CD8-positive, alpha-beta memory T cell (primary cell): Measurements from ENCODE around the gene UBALD2. TPM values are rescaled to one million over a fixed set of nuclear protein-coding genes. Genes with fewer than 3 reads are reported as not detected.
A peak's percentile ranks its signal among the peaks of the same experiment; 100 is the strongest.

Source experiments
- CTCF ChIA-PET: fragments of 350-600 bp; sonication (Branson Sonifier 250); formaldehyde crosslinking; loops from one replicate; lab custom pipeline; 2021; ENCODE audit warnings: antibody characterized with exemption; lab: Charles Lee
- POLR2A ChIA-PET: fragments of 350-600 bp; sonication (Branson Sonifier 250); formaldehyde crosslinking; loops from one replicate; lab custom pipeline; 2021; ENCODE audit warnings: antibody characterized with exemption; lab: Charles Lee
- DNase-seq, 5 donors: peaks; one replicate each; pipeline versions ENCODE4 v3.0.0 to v3.0.0-alpha.2; 2020 to 2022; ENCODE audit warnings: mixed read lengths in 1 of 5
- H3K27ac ChIP-seq: one replicate; pipeline ENCODE4 v1.7.0; 2013; ENCODE audit warnings: low read depth, mild to moderate bottlenecking, low read length, moderate library complexity
- H3K27me3 ChIP-seq: 2 replicates; pipeline ENCODE4 v1.7.0; 2013; ENCODE audit warnings: low read length, mild to moderate bottlenecking; ENCODE audit not compliant: insufficient read depth, poor library complexity, severe bottlenecking
- H3K36me3 ChIP-seq: 2 replicates; pipeline ENCODE4 v1.7.0; 2013; ENCODE audit warnings: mild to moderate bottlenecking, low read length, moderate library complexity; ENCODE audit not compliant: insufficient read depth
- H3K4me1 ChIP-seq: 2 replicates; pipeline ENCODE4 v1.7.0; 2013; ENCODE audit warnings: mild to moderate bottlenecking, low read length, moderate library complexity; ENCODE audit not compliant: insufficient read depth
- H3K4me3 ChIP-seq: 2 replicates; pipeline ENCODE4 v1.7.0; 2013; ENCODE audit warnings: mild to moderate bottlenecking, low read length
- H3K9me3 ChIP-seq: 2 replicates; pipeline ENCODE4 v1.7.0; 2013; ENCODE audit warnings: mild to moderate bottlenecking, low read length
- H3K27ac Mint-ChIP-seq, 8 donors: one replicate each; pipeline ENCODE4 v1.8.0; 2020 to 2021; ENCODE audit warnings: mixed read lengths in 8 of 8, mild to moderate bottlenecking in 6 of 8, inconsistent platforms in 3 of 8, moderate library complexity in 3 of 8
- H3K27me3 Mint-ChIP-seq, 2 donors: one replicate each; pipeline ENCODE4 v1.8.0; 2020 to 2021; ENCODE audit warnings: mixed read lengths in 2 of 2, mild to moderate bottlenecking in 1 of 2, moderate library complexity in 1 of 2
- H3K36me3 Mint-ChIP-seq, 3 donors: one replicate each; pipeline ENCODE4 v1.8.0; 2020 to 2021; ENCODE audit warnings: mixed read lengths in 3 of 3, inconsistent platforms in 1 of 3, mild to moderate bottlenecking in 1 of 3
- H3K4me1 Mint-ChIP-seq, 3 donors: one replicate each; pipeline ENCODE4 v1.8.0; 2020 to 2021; ENCODE audit warnings: mixed read lengths in 3 of 3, inconsistent platforms in 1 of 3, mild to moderate bottlenecking in 1 of 3
- H3K4me3 Mint-ChIP-seq, 7 donors: one replicate each; pipeline ENCODE4 v1.8.0; 2020 to 2021; ENCODE audit warnings: mixed read lengths in 7 of 7, mild to moderate bottlenecking in 6 of 7, moderate library complexity in 4 of 7, inconsistent platforms in 2 of 7
- H3K9me3 Mint-ChIP-seq, 5 donors: one replicate each; pipeline ENCODE4 v1.8.0; 2020 to 2022; ENCODE audit warnings: mixed read lengths in 5 of 5, mild to moderate bottlenecking in 3 of 5, moderate library complexity in 2 of 5, inconsistent platforms in 1 of 5
- polyA plus RNA-seq: library from polyadenylated mRNA; unstranded; fragments of 300-500 nt; fragmentation: Illumina TruSeq; gene quantifications from one replicate; pipeline ENCODE4 v1.2.3, GENCODE V29; 2021
- total RNA-seq, 2 experiments: library from RNA; stranded (reverse); gene quantifications; one replicate each; pipeline ENCODE4 v1.2.3, GENCODE V29; 2021

UBALD2 gene
- total and polyA plus RNA-seq, 3 experiments from 2014 or later: 8.7 to 133 (median 125) TPM

- H3K36me3 ChIP-seq: peaks cover 4% of the 10 kb centered on the region
- Mint-ChIP-seq H3K27ac (peak overlapping the region in 5 of 8 donors; percentile 29 to 63 (median 51)), H3K36me3 (peaks cover 1 to 4% (median 3%) of the 10 kb centered on the region in 3 donors), H3K27me3 (no peaks in the 10 kb centered on the region), H3K4me3 (no peak overlapping the region), H3K4me1 (peaks cover 31 to 41% (median 33%) of the 10 kb centered on the region in 3 donors), H3K9me3 (peaks cover 0 to 2% (median 0%) of the 10 kb centered on the region in 5 donors)
- no peaks in the 10 kb centered on the region for H3K9me3 ChIP-seq
- DNase-seq: peak in 1 of 5 donors; percentile 24
- no peak overlapping the region for H3K4me3 ChIP-seq
- POLR2A ChIA-PET: interaction anchor here (5.0 kb wide), 1 partner anchor 11 kb away, joined by 38 read pairs; no protein-coding TSS in a partner anchor
- CTCF ChIA-PET: interaction anchor here (0.6 to 2.8 kb wide), 6 partner anchors 7 to 142 kb away, joined by 3 to 11 read pairs (median 6); no protein-coding TSS in a partner anchor
- no peak overlapping the region for H3K27ac ChIP-seq
- H3K27me3 ChIP-seq: no peaks in the 10 kb centered on the region
- peaks cover 38% of the 10 kb centered on the region for H3K4me1 ChIP-seq
Observed at GRCh38 chr17:76261421-76262215, 3.5 kb upstream of the UBALD2 start.

- Mint-ChIP-seq H3K9me3 (no peaks in the 10 kb centered on the region), H3K4me1 (peaks cover 37 to 49% (median 39%) of the 10 kb centered on the region in 3 donors), H3K36me3 (peaks cover 0 to 14% (median 1%) of the 10 kb centered on the region in 3 donors), H3K4me3 (peak overlapping the region in 3 of 7 donors; percentile 24 to 56 (median 42)), H3K27ac (peak overlapping the region; percentile 19 to 95 (median 86)), H3K27me3 (no peaks in the 10 kb centered on the region)
- DNase-seq: peak in 1 of 5 donors; percentile 29
- Histone ChIP-seq H3K27me3 (no peaks in the 10 kb centered on the region), H3K9me3 (no peaks in the 10 kb centered on the region), H3K4me3 (no peak overlapping the region), H3K4me1 (peaks cover 47% of the 10 kb centered on the region), H3K36me3 (peaks cover 10% of the 10 kb centered on the region), H3K27ac (no peak overlapping the region)
- ChIA-PET CTCF (interaction anchor here (1.4 to 3.0 kb wide), 8 partner anchors 8 to 81 kb away, joined by 4 to 22 read pairs (median 7); no protein-coding TSS in a partner anchor), POLR2A (interaction anchor here (2.7 to 5.0 kb wide), 3 partner anchors 10 to 22 kb away, joined by 11 to 38 read pairs (median 19); partner anchors contain the start of gene RNF157)
Observed at GRCh38 chr17:76262732-76263344, 2.3 kb upstream of the UBALD2 start.

- peak overlapping the region; percentile 90 to 96 (median 94) for H3K27ac Mint-ChIP-seq
- CTCF ChIA-PET: interaction anchor here (1.1 to 3.0 kb wide), 11 partner anchors 8 to 84 kb away, joined by 3 to 22 read pairs (median 6); no protein-coding TSS in a partner anchor
- H3K36me3 Mint-ChIP-seq: peaks cover 0 to 21% (median 6%) of the 10 kb centered on the region in 3 donors
- peaks cover 58% of the 10 kb centered on the region for H3K4me1 ChIP-seq
- no peak for DNase-seq
- H3K4me3 ChIP-seq: no peak overlapping the region
- no peaks in the 10 kb centered on the region for H3K9me3 ChIP-seq
- H3K27me3 ChIP-seq: no peaks in the 10 kb centered on the region
- H3K9me3 Mint-ChIP-seq: no peaks in the 10 kb centered on the region
- peaks cover 46 to 60% (median 46%) of the 10 kb centered on the region in 3 donors for H3K4me1 Mint-ChIP-seq
- peak overlapping the region in 4 of 7 donors; percentile 34 to 92 (median 81) for H3K4me3 Mint-ChIP-seq
- POLR2A ChIA-PET: interaction anchor here (0.6 to 6.4 kb wide), 10 partner anchors 9 to 84 kb away, joined by 3 to 38 read pairs (median 13); partner anchors contain the start of gene RNF157
- peaks cover 14% of the 10 kb centered on the region for H3K36me3 ChIP-seq
- H3K27ac ChIP-seq: peak overlapping the region; percentile 21
- H3K27me3 Mint-ChIP-seq: no peaks in the 10 kb centered on the region
Observed at GRCh38 chr17:76263896-76264295, 1.3 kb upstream of the UBALD2 start.

- Mint-ChIP-seq H3K36me3 (peaks cover 0 to 26% (median 6%) of the 10 kb centered on the region in 3 donors), H3K27me3 (no peaks in the 10 kb centered on the region), H3K4me1 (peaks cover 51 to 64% (median 51%) of the 10 kb centered on the region in 3 donors), H3K27ac (peak overlapping the region; percentile 90 to 96 (median 94)), H3K9me3 (no peaks in the 10 kb centered on the region), H3K4me3 (peak overlapping the region; percentile 70 to 92 (median 77))
- Histone ChIP-seq H3K27me3 (no peaks in the 10 kb centered on the region), H3K36me3 (peaks cover 19% of the 10 kb centered on the region), H3K4me3 (no peak overlapping the region), H3K27ac (peak overlapping the region; percentile 21), H3K9me3 (no peaks in the 10 kb centered on the region), H3K4me1 (peaks cover 63% of the 10 kb centered on the region)
- DNase-seq: no peak
- POLR2A ChIA-PET: interaction anchor here (0.6 to 6.4 kb wide), 21 partner anchors 8 to 229 kb away, joined by 3 to 38 read pairs (median 5); partner anchors contain the start of genes FOXJ1, RNF157 and UBE2O
- CTCF ChIA-PET: interaction anchor here (0.8 to 3.0 kb wide), 13 partner anchors 8 to 119 kb away, joined by 3 to 22 read pairs (median 4); no protein-coding TSS in a partner anchor
Observed at GRCh38 chr17:76264425-76264754, 758 bp upstream of the UBALD2 start.

- no peaks in the 10 kb centered on the region for H3K27me3 ChIP-seq
- H3K9me3 ChIP-seq: no peaks in the 10 kb centered on the region
- POLR2A ChIA-PET: interaction anchor here (0.9 to 6.4 kb wide), 19 partner anchors 7 to 162 kb away, joined by 3 to 38 read pairs (median 6); partner anchors contain the start of genes EXOC7, FOXJ1 and RNF157
- CTCF ChIA-PET: interaction anchor here (0.6 to 7.3 kb wide), 11 partner anchors 14 to 144 kb away, joined by 3 to 50 read pairs (median 4); no protein-coding TSS in a partner anchor
- peaks cover 72% of the 10 kb centered on the region for H3K4me1 ChIP-seq
- H3K36me3 Mint-ChIP-seq: peaks cover 0 to 32% (median 6%) of the 10 kb centered on the region in 3 donors
- H3K9me3 Mint-ChIP-seq: no peaks in the 10 kb centered on the region
- H3K27me3 Mint-ChIP-seq: no peaks in the 10 kb centered on the region
- peak overlapping the region; percentile 81 to 98 (median 91) for H3K27ac Mint-ChIP-seq
- H3K4me3 Mint-ChIP-seq: peak overlapping the region; percentile 88 to 96 (median 91)
- DNase-seq: peak; percentile 46 to 80 (median 66)
- H3K27ac ChIP-seq: peak overlapping the region; percentile 79
- H3K36me3 ChIP-seq: peaks cover 23% of the 10 kb centered on the region
- H3K4me3 ChIP-seq: peak overlapping the region; percentile 87
- peaks cover 60 to 76% (median 60%) of the 10 kb centered on the region in 3 donors for H3K4me1 Mint-ChIP-seq
Observed at GRCh38 chr17:76265624-76266243, 586 bp downstream of the UBALD2 start.

GRCh38 chr17:76266244-76266938 is 1.2 kb downstream of the UBALD2 start:
- Histone ChIP-seq H3K27ac (peak overlapping the region; percentile 79), H3K9me3 (no peaks in the 10 kb centered on the region), H3K4me3 (peak overlapping the region; percentile 87), H3K36me3 (peaks cover 26% of the 10 kb centered on the region), H3K27me3 (no peaks in the 10 kb centered on the region), H3K4me1 (peaks cover 78% of the 10 kb centered on the region)
- Mint-ChIP-seq H3K27ac (peak overlapping the region; percentile 84 to 100 (median 92)), H3K9me3 (no peaks in the 10 kb centered on the region), H3K36me3 (peaks cover 0 to 35% (median 6%) of the 10 kb centered on the region in 3 donors), H3K27me3 (no peaks in the 10 kb centered on the region), H3K4me3 (peak overlapping the region; percentile 88 to 96 (median 91)), H3K4me1 (peaks cover 63 to 79% (median 63%) of the 10 kb centered on the region in 3 donors)
- peak in 1 of 5 donors; percentile 59 for DNase-seq
- ChIA-PET CTCF (interaction anchor here (1.0 to 7.3 kb wide), 7 partner anchors 13 to 145 kb away, joined by 3 to 50 read pairs (median 6); no protein-coding TSS in a partner anchor), POLR2A (interaction anchor here (0.7 to 6.4 kb wide), 13 partner anchors 8 to 163 kb away, joined by 3 to 34 read pairs (median 5); partner anchors contain the start of genes EXOC7, FOXJ1 and RNF157)
